HG03439 (cell line): ENCODE measurements around the gene ABHD17C.

Source experiments
- ATAC-seq: cut with Tn5 transposase; IDR thresholded peaks from one replicate; pipeline ENCODE4 v1.9.1; 2021; ENCODE audit warnings: mild to moderate bottlenecking, moderate library complexity; ENCODE audit not compliant: unreplicated experiment

ABHD17C gene

GRCh38 chr15:80727596-80727995 is 32.5 kb downstream of the ABHD17C start:
- ATAC-seq, result no peak

- ATAC-seq, result no peak
These were observed 35.3 kb downstream of the ABHD17C start for GRCh38 chr15:80730387-80730786.

- ATAC-seq, result no peak
These were observed 35.8 kb downstream of the ABHD17C start for GRCh38 chr15:80730926-80731325.

GRCh38 chr15:80732167-80732566 is 37.1 kb downstream of the ABHD17C start:
- ATAC-seq, result no peak

GRCh38 chr15:80732818-80733217 is 37.7 kb downstream of the ABHD17C start:
- ATAC-seq, result no peak

- ATAC-seq, result no peak
These were observed 38.4 kb downstream of the ABHD17C start for GRCh38 chr15:80733460-80733859.

- no peak for ATAC-seq
These were observed 40.2 kb downstream of the ABHD17C start for GRCh38 chr15:80735344-80735743.

GRCh38 chr15:80736560-80736959 is 41.5 kb downstream of the ABHD17C start:
- ATAC-seq, result no peak

- ATAC-seq, result no peak
These were observed 44.8 kb downstream of the ABHD17C start for GRCh38 chr15:80739919-80740318.

GRCh38 chr15:80742081-80742480 is 47.0 kb downstream of the ABHD17C start:
- ATAC-seq, result no peak

GRCh38 chr15:80743189-80743833 is 48.2 kb downstream of the ABHD17C start:
- no peak for ATAC-seq

- ATAC-seq, result no peak
These were observed 49.3 kb downstream of the ABHD17C start for GRCh38 chr15:80744415-80744814.

GRCh38 chr15:80744826-80745225 is 49.7 kb downstream of the ABHD17C start:
- no peak for ATAC-seq

GRCh38 chr15:80745888-80746287 is 50.8 kb downstream of the ABHD17C start:
- ATAC-seq, result no peak

GRCh38 chr15:80747317-80748053 is 52.4 kb downstream of the ABHD17C start:
- ATAC-seq, result no peak

- no peak for ATAC-seq
These were observed 54.5 kb downstream of the ABHD17C start for GRCh38 chr15:80749589-80749988.

GRCh38 chr15:80750575-80750974 is 55.5 kb downstream of the ABHD17C start:
- ATAC-seq, result no peak

GRCh38 chr15:80752204-80752603 is 57.1 kb downstream of the ABHD17C start:
- ATAC-seq, result no peak

GRCh38 chr15:80753161-80753560 is 58.1 kb downstream of the ABHD17C start:
- ATAC-seq, result no peak

- no peak for ATAC-seq
These were observed 58.9 kb downstream of the ABHD17C start for GRCh38 chr15:80754014-80754413.

GRCh38 chr15:80755885-80756284 is 60.8 kb downstream of the ABHD17C start:
- no peak for ATAC-seq

- no peak for ATAC-seq
These were observed 63.1 kb downstream of the ABHD17C start for GRCh38 chr15:80758130-80758745.
